Hypothalamus (tissue), 51 donors: ENCODE results near the gene ARHGAP12.
A peak's percentile ranks its signal among the peaks of the same experiment; 100 is the strongest.
"Not testable (repeated sequence)": the region's sequence is repeated elsewhere in the genome, so short reads cannot be mapped to it uniquely, and the experiment has no call there.

Experiments
- DNase-seq, 51 donors: peaks; one replicate each; lab custom pipeline; 2025; lab: John Stamatoyannopoulos, UW

Gene ARHGAP12

DNA sequence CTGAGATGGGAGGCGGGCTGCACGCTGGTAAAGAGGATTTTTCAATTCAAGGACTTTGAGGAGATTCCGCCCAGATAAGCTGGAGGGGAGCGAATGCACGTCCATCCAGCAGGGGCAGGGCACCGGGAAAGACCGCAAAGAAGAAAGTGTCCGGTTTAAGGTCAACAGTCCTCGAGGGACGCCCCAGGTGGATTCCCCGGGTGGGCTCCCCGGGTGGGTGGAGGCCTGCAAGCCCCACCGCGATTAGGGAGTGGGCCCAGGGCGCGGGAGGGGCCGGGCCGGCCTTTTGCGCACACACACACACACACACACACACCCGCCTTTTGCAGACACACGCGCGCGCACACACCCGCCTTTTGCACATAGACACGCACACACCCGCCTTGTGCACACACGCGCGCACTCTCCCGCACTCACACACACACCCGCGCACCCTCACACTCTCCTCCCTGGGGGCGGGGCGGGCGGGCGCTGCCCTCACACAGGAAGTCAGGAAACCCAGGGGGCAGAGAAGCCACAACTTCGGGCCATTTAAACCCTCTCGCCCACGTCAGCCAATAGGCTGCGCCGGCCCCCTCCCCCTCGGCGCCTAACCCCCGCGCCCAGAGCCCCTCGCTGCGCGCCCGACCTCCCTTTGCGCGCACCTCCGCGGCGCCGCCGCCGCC lies 615 bp downstream of the ARHGAP12 start:
- DNase-seq, result peak in 43 of 51 donors; percentile 20 to 81 (median 49)

DNA sequence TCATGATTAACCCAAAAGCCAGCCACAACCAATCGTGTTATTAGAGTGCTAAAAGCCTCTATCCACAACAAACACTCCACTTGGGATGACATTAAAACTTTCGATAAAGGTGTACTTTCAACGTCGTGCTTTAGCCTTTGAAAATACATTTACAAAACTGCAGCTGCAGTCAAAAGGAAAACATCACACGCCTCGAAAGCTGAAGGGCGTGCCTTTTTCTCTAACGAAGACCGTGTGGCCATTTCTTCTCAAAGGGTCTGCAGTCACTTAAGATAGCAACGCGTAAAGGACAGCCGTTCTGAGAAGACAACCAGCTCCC lies 1.1 kb downstream of the ARHGAP12 start:
- peak in 2 of 51 donors; percentile 47 to 54 for DNase-seq

DNA sequence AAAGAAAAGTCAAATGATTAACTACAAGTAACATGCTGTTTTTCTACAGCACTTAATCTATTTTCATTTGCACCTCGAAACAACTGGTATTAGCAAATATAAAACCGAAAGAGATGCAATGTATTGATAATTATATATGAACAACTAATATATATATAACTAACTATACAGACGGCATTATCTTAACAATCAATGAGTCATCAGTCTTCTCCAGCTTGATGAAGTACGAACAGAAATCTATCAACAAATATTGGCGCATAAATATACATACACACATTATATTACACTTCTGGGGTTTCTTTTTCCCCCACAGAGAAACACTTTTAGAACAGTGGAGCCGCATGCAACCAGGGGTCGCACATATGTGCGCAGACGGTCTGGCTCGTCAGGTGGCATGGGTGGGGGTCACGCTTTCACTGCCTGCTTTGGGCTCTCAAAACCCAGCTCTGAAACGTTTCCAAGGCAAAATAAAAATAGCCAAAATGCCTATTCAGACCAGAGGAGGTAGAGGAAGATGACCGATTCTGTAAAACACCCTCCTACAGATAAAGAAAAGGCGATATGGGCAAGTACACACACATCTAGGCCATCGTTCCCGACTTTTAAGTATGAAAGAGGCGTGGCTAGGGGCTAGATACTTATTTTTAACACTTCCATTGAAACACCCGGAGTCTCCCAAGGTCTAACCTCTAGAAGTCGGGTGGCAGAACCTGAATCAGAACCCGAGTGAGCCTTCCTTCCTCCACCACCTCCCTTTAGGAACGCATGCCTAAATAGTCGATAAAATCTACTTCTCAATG lies 1.7 kb downstream of the ARHGAP12 start:
- DNase-seq, result peak in 1 of 51 donors; percentile 44

DNA sequence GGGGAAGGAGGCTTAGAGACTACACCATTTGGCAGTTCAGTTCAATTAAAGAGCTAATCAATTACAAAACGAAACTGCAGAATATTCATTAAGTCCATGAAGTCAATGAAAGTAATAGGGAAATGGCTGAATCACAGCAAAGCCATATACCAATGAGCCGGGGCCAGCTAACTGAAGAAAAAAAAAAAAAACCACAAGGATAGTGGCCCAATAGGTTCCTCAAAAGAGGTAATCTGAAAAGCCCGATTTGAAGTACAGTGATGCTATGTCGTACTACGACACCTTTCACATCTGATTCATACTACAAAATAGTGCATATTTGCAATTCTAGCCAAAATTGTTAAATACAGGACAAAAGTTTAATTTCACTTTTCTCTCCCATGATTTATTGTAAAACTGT lies 2.5 kb downstream of the ARHGAP12 start:
- DNase-seq, result no peak

DNA sequence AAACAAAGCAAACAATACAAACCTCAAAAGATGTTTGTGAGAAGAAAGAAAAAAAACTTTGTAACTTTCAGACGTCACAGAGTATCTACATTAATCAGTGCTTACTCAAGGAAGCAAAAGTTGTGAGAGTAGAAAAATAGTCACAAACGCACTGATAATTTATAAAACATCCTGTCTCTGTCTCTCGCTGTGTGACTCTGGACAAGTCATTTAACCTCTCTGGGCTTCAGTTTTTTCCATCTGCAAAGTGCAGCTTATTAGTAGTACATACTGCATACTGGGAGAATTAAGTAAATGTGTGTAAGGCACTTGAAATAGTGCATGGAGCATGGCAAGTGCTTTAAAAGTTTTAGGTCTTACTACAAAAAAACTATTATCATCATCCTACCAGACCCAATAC lies 3.8 kb downstream of the ARHGAP12 start:
- no peak for DNase-seq

DNA sequence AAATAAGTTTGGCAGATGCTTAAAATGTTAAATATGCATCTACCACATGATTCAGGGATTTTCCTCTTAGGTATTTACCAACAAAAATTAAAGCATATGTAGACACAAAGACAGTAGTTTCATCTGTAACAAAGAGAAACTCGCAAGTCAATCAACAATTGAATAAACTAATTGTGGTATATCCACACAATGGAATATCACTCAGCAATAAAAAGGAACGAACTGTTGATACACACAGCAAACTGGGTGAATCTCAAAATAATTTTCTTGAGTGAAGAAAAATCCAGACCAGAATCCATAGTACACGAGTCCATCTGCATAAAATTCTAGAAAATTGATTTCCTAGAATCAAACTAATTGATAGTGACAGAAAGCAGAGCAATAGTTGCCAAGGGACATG lies 5.2 kb downstream of the ARHGAP12 start:
- no peak for DNase-seq

DNA sequence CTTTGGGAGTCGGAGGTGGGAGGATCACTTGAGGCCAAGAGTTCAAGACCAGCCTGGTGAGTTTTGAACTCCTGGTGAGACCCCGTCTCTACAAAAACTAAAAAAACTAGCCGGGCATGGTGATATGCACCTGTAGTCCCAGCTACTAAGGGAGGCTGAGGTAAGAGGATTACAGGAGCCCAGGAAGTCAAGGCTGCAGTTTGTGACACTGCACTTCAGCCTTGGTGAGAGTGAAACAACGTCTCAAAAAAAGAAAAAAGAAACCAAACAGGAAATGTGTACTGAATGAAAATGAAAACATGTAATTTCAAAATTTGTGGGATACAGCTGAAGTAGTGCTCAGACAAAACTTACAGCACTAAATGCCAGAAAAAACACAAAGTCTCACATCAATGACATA lies 7.6 kb downstream of the ARHGAP12 start:
- DNase-seq, result no peak

DNA sequence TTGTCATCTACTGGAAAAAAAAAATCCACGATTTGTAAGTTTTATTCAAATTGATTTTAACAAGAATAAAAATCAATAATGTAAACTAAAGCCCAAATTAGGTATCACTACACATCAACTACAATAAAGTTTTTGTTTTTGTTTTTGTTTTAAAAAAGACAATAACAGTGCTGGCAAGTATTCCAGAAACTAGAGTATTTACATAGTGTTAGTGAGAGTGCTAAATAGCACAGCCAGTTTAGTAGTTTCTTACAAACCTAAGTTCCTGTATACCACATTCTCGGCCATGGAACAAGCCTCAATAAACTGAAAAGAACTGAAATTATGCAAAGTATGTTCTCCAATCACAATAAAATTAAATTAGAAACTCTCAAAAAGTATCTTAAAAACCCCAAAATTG lies 8.1 kb downstream of the ARHGAP12 start:
- no peak for DNase-seq

DNA sequence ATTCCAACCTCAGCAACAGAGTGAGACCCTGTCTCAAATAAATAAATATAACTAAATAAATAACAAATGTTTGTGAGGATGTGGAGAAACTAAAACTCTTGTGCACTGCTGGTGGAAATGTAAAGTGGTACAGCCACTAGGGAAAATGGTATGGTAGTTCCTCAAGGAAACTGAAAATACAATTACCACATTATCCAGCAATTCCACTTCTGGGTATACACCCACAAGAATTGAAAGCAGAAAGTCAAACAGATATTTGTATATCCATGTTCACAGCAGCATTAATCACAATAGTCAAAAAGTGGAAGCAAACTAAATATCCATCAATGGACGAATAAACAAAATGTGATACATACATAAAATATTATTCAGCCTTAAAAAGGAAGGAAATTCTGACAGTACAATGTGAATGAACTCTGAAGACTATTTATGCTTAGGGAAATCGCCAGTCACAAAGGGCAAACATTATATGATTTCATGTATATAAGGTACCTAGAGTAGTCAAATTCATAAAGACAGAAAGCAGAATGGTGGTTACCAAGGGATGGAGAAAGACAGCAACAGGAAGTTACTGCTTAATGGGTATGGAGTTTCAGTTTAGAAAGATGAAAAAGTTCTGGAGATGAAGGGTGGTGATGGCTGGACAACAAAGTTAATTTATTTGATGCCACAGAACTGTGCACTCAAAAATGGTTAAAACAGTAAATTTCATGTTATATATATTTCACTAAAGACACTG lies 9.8 kb downstream of the ARHGAP12 start:
- no peak for DNase-seq

DNA sequence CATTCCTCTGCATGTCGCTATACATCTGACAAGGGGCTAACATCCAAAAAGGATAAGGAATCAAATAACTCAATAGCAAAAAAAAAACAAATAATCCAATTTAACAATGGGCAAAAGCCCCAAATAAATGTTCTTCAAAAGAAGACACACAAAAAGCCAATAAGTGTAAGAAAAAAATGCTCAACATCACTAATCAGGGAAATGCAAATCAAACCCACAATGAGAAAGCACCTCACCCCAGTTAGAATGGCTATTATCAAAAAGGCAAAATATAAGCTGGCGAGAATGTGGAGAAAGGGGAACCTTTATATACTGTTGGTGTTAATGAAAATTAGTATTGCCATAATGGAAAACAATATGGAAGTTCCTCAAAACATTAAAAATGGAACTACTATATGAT lies 14.3 kb downstream of the ARHGAP12 start:
- DNase-seq, result no peak

DNA sequence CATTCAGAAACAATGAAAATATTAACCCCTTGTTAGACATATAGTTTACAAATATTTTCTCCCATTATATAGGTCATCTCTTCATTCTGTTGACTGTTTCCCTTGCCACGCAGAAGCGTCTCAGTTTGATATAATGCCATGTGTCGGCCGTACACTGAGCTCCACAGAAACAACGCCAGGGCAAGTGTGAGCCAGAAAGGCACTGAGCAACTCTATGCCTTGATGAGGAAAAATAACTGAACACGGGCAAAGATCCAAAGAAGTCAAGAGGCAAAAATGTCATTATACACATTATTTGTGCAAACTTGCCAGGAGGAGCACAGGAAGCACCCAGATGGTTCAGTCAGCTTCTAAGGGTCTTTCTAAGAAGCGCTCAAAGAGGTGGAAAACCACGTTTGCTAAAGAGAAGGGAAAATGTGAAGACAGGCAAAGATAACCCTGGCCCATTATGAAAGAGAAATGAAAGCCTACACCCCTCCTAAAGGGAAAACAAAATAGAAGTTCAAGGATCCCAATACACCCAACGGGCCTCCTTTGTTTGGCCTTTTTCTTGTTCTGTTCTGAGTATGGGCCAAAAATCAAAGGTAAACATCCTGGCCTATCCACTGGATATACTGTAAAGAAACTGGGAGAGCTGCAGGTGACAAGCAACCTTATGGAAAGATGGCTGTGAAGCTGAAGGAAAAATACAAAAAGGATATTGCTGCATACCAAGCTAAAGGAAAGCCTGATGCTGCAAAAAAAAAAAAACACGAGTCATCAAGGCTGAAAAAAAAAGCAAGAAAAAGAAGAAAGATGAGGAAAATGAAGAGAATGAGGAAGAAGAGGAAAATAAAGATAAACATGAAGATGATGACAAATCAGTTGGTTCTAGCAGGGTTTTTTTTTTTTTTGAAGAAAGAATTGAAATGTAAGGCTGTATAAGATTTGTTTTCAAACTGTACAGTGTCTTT lies 15.5 kb downstream of the ARHGAP12 start:
- no peak for DNase-seq

DNA sequence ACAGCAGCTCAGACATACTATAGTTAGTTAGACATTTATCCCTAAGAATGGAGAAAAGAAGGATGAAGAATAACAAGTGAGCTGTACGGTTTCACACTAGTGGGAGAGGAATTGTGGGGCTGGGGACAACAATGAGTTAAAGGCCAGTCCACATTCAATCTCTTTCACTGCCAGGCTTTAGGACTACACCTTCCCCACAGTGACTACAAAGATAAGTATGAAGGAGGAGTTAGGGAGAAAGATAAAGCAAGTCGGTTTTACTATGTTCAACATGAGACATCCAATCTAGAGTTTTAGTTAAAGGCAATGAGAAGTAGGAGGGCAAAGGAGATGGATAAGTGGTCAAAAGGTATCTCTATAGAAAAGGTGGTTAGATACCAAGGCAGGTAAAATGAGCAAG lies 16.3 kb downstream of the ARHGAP12 start:
- no peak for DNase-seq

DNA sequence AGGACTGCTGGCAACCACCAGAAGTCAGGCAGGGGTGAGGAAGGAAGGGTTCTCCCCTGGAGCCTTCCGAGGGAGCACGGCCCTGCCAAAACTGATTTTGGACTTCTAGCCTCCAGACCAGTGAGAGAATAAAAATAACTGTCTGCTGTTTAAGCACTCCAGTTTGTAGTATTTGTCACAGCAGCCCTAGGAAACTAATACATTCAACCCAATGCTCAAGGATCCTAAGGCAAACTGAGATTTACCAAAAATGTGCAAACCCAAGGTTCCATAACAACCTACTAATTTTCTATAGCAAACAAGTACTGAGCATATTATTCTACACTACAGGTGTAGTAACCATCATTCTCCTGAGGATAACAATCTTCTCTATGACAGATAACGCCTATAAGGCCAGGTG lies 18.6 kb downstream of the ARHGAP12 start:
- no peak for DNase-seq

DNA sequence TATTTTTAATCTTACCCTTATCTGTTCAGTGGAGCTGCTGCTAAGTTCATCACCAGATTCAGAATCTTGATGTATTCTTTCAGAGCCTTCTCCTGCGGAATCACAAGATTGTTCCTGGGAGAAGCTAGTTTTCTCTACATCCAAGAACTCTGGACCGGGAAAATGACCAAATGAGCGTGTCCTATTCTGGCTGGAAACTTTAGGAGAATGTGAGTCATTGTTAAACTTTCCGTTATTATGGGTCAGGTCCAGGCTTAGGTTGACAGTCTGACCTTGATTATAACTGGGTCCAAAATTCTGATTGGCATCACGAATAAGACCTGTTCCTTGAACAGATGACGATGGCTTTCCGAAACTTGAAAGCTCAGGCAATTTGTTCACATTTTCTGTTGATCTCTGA lies 20.5 kb downstream of the ARHGAP12 start:
- no peak for DNase-seq

DNA sequence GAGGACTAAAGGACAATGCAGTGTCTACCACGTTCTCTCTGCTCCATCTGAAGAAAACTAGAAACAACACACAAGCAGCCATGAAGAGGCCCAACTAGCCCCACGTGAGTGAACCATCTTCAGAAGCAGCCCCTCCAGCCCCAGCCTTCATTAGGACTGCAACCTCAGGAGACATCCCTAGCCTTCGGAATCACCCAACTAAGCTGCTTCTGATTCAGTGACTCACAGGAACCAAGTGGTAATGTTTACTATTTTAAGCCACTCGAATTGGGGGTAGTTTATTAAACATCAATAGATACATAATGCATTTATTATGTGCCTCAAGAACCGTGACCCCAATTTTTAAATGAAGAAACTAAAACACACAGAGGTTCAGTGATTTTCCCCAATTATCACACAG lies 22.6 kb downstream of the ARHGAP12 start:
- DNase-seq, result no peak

DNA sequence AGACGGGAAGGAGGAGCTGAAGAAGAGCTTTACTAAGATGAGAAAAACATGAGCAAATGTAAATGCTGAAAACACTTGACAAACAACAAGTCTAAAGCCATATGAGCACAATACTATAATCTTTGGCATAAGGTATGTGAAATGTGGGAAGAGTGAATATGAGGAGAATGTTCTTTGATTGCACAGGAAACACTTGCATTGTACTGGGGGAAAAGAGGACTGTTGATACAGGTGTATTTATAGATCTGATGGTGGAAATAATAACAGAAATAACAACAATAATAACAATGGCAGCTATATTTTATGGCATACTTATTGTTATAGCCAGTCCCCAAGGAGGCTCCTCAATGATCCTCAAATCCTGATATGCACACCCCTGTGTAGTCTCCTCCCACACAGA lies 23.0 kb downstream of the ARHGAP12 start:
- no peak for DNase-seq

DNA sequence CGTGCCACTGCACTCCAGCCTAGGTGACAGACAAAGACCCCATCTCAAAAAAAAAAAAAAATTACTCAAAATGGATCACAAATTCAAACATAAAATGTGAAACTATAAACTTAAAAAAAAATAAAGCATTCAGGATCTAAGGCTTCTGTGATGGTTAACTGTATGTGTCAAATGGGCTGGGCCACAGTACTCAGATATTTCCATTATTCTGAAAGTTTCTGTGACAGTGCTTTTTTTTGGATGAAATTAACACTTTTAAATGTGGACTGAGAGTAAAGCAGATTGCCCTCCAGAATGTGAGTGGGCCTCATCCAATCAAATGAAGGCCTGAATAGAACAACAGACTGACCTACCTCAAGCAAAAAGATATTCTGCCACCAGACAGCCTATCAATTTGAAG lies 26.0 kb downstream of the ARHGAP12 start:
- DNase-seq, result no peak

DNA sequence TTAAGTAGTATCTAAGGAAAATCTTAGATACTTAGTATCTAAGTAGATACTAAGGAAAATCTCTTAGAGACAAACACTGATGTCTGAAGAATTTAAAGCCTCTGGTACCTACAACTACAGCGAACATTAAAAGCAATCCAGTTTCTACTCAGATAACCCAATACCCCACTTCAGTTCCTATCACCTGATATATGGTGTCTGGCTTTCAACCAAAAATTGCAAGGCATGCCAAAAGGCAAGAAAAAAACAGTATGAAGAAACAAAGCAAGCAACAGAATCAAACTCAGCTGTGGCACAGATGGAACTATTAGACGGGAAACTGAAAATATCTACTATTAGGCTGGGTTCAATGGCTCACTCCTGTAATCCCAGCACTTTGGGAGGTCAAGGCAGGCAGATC lies 31.1 kb downstream of the ARHGAP12 start:
- DNase-seq, result no peak

DNA sequence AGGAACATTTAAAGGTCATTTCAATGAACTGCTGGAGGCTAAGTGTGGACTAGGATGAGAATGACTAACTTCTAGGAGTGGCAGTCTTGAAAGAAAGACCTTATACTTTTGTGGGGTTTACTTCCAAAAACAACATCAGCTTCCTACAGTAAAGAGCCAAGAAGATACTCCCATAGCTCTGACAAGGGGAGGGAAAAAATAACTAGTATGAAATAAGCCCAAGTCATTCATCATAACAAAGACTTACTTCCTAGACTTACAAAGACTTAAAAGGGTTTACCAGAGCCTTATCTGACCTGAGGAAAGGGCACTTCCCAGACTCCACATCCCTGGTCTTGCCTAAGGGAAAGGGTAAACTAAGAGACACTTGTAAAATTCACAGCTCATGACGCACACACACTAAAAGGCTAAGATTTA lies 31.7 kb downstream of the ARHGAP12 start:
- no peak for DNase-seq

DNA sequence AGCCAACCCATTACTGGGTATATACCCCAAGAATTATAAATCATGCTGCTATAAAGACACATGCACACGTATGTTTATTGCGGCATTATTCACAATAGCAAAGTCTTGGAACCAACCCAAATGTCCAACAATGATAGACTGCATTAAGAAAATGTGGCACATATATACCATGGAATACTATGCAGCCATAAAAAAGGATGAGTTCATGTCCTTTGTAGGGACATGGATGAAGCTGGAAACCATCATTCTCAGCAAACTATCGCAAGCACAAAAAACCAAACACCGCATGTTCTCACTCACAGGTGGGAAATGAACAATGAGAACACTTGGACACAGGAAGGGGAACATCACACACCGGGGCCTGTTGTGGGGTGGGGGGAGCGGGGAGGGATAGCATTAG lies 32.9 kb downstream of the ARHGAP12 start:
- not testable (repeated sequence) for DNase-seq

DNA sequence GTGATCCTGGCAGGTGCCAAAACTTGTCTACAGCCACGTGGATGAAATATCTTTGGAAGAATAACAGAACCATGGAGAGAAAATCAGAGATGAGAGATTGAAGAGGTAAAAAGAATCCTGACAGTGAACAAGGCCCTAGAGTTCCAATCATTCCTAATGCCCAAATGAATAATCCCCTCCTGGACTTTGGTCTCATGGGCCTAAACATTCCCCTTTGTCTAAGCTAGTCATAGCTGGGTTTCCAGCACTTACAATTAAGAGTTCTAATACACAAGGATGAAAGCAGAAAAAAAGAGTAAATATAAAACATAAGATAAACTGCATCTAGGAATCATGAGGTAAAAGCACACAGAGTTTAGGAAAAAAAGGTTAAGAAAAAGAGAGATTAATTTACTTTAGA lies 40.2 kb downstream of the ARHGAP12 start:
- DNase-seq, result no peak
